Measurements from ENCODE around the gene KSR2. TPM values are rescaled to one million over a fixed set of nuclear protein-coding genes. Genes with fewer than 3 reads are reported as not detected.

The KSR2 gene
- total RNA-seq, 1 experiment from 2014 or later, result 0.06 TPM

DNA sequence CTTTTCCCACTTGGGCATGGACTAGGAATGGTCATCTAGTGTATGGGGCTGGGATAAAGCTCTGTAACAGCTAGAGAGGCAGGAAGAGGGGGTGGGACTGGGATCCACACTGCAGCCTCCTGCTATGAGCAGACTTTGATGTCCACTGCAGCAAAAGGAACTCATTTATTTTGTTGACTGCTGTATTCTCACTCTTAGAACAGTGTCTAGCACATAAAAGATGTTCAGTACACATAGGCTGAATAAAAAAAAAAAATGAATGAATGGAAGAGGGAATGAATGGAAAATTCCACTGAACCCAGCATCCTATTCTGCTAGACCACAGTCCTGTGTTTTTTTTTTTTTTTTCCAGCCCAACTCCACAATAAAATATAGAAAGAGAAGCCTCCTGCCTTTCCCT lies 501.2 kb downstream of the KSR2 start:
- DNase-seq (ENCODE audit: low spot score), result no peak

DNA sequence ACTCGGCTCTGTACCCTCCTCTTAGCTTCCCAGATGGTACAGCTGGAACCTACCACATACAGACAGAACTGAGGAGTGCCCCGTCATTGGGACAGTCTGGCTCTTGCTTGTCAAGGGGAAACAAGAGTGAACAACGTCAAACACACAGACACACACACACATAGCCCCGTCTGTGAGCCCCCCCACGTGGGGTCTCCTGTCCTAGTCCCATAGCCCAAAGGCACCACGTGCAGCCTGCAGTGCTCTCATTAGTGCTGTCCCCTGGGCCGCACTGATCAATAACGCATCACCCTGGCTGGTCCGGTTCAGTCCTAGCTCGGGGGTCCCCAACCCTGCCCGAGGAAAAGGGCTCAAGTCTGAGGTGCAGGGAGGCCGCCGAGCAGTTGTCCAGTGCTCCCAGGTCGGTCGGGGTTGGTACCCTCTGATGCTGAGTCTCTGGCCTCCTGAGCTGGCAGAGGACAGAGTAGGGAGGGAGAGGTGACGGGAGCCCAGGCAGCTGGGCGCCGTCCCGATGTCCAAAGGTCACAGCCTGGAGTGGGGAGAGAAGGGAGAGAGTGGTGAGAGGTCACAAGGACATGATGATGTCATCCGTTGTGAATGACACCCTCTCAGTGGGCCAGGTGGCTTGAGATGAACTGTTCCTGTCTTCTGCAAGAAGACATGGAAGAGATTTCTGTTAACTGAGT lies 502.0 kb downstream of the KSR2 start:
- no peak for DNase-seq (ENCODE audit: low spot score)

GRCh38 chr12:117461732-117462131 lies 507.1 kb downstream of the KSR2 start:
- no peak for DNase-seq (ENCODE audit: low spot score)

GRCh38 chr12:117459229-117459628 lies 509.6 kb downstream of the KSR2 start:
- no peak for DNase-seq (ENCODE audit: low spot score)

DNA sequence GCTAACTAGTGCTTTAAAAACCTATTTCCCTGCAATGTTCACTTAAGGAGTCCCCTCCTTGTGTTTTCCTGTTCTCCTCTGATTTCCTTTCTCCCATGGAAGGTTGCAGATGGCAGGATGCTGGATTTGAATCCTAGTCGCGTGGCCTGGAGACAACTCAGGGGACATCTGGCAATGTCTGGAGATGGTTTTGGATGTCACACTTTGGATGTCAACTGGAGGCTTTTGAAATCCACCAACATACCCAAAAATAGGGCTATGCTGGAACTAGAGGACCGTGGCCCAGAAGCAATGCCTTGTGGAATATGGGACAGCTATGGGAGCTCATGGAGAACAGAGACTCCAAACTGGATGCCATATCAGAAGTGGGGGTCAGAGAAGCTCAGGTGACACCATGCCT lies 511.6 kb downstream of the KSR2 start:
- no peak for DNase-seq (ENCODE audit: low spot score)

- no peak for DNase-seq (ENCODE audit: low spot score)
Observed at GRCh38 chr12:117456076-117456475, 512.7 kb downstream of the KSR2 start.

DNA sequence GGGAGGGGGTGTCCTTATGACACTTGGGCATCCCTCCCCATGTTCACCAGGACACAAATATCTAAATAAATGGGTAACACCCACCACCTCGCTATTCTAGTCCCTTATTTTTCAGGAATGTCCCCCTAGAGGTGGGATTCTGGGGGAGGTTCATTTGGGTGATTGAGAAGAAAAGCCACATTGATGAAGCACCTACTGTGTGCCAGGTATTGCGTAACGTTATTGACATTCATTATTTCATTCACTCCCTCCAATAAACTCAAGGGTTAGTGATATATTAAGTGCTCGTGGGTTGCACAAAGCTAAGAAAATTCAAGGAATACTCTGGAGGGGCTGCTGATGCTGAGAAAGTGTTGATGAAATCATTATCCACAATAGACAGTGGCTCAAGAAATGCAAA lies 514.8 kb downstream of the KSR2 start:
- DNase-seq (ENCODE audit: low spot score), result no peak

DNA sequence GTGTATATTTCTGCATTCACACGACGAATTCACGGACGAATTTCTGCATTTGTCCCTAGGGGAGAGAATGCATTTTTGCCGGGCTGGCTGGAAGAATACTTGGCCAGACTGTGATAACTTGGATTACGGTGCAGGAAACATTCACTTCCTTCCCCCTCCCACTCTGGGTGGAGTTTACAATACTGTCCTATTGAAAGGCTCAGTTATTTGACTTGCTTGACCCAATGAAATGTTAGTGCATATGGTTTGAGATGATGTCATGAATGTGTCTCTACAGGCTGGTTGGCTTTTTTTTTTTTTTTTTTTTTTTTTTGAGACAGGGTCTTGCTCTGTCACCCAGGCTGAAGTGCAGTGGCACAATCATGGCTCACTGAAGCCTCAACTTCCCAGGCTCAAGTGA lies 516.7 kb downstream of the KSR2 start:
- no peak for DNase-seq (ENCODE audit: low spot score)

GRCh38 chr12:117450209-117450608 lies 518.6 kb downstream of the KSR2 start:
- no peak for DNase-seq (ENCODE audit: low spot score)

DNA sequence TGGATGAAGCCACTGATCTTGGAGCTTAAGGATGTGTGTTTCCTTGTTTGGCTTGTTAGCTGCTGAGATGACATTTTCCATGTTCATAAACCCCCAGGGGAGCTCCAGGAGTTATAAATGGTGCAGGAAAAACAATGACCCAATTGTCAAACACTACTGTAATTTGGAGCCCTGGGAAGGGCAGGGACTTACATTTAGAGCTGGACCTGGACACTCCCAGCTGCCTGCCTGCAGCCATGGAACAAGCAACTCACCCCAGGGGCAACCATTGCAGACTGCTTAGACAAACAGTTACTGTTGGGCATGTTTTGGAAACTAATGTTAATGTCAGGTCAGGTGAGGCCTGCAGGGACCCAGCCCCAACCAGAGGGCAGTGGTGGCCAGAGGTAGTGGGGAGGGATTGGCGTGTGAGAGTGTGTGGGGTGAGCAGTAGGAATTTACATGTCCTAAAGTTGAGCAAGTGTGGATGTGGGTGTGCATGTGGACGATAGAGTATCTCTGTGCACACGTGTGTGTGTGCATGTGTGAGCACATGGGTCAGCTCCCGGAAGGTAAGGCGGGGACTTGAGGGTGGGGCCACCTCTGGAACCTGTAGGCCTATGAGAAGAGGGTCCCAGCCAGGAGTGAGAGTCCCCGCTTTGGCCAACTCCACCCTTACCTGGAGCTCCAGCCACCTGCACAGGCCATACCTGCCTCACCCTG lies 521.0 kb downstream of the KSR2 start:
- no peak for DNase-seq (ENCODE audit: low spot score)

DNA sequence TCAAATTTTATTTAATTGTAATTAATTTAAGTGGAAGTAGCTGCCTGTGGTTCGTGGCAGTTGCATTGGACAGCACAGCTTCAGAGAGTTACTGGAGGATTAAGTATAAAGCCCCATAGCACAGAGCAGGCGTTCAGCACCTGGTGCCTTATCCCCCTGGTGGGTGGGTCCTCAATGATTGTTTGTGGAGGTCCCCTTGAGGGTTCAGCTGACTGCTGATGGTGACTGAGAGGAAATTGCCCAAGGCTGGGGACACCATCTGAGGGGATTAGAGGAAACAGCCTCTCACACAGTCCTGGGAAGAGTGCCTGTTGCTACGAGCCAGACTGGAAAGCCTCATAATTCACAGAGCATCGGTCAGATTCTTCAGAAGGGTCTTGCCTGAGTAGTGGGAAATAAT lies 524.0 kb downstream of the KSR2 start:
- DNase-seq (ENCODE audit: low spot score), result no peak

- peak; percentile 21 for DNase-seq (ENCODE audit: low spot score)
Observed at GRCh38 chr12:117441751-117442150, 527.0 kb downstream of the KSR2 start.

DNA sequence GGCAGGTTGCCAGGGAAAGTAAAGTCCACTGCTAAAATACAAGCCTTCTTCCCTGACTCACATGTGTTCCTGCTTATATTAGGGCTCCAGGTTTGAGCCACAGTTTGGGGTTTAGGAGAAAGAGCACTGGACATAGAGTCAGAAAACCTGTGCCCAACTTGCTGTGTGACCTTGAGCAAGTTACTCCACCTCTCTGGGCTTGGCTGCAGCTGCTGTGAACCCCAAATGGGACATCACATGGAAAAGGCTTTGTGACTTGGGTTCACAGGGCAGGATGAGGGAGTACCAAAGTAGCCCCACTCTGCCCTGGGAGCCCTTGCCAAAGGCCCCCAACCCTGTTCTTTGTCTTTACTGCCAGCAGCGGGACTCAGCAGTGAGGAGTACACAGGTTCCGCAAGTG lies 528.4 kb downstream of the KSR2 start:
- no peak for DNase-seq (ENCODE audit: low spot score)

GRCh38 chr12:117439531-117440001 lies 529.2 kb downstream of the KSR2 start:
- DNase-seq (ENCODE audit: low spot score), result no peak

DNA sequence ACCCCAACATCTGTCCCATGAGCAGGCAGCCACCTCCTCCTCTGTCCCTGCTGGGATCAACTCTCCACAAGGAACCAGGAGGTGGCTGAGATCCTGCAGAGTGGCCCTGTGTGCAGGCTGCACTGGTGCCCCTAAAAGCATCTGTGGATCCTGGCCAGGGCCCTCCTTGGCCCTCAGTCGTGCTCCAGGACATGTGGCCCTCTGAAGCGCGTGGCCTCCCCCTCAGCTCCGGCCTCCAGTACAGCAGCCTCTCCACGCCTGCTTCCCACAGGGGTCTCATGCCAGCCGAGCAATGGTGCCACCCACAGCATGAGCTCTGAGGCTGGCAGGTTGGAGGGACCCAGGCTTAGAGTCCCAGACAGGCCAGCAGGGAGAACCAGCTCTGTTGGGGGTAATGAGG lies 530.0 kb downstream of the KSR2 start:
- DNase-seq (ENCODE audit: low spot score), result no peak

DNA sequence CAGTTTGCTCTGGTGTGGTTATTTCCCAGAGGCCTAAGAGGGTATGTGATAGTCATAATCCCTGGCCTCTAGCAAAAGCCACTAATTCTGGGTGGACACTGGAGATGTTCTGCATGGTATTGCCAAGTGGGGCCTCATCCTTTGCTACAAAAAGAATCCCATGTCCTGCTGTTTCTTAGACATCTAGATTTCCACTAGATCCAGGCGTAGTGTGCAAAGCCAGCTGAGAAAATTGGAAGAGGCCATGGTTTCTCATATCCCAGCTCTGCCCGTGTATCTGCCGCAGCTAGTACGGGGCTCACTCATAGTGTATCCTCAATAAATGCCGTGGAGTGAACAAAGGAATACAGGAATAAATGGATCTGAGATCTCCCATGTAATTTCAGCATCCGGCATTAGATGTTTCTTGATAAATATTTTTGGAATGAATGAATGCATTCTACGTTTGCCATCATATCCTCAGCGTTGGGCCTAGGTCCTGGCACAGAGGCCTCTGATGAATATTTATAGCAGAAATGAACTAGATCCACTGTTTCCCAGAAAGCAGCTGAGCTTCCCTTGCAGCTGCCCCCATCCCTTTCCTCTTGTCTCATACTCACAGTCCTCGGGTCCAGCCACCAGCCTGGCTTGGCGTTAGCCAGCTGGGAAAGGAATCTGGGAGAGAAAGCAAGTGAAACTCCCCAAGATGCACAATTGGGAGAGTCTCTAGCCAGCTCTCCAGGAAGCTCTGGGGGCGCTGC lies 531.1 kb downstream of the KSR2 start:
- no peak for DNase-seq (ENCODE audit: low spot score)

GRCh38 chr12:117433878-117434277 lies 534.9 kb downstream of the KSR2 start:
- DNase-seq (ENCODE audit: low spot score), result no peak

DNA sequence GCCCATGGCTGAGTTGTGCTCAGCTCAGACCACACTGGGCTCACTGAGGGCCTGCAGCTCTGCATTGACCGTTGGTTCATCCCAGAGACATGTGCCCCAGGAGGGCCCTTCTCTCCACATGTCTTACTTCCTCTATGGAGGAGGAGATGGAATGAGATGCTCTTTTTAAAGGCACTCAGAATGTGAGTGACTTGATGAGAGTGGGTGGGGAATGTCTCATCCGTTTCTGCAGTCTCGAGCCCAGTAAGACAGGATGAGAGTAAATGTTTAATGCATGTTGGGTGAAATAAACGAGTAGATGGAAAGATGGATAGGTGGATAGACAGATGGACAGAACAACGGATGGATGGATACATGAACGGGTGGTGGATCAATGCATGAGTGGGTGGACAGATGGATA lies 538.5 kb downstream of the KSR2 start:
- DNase-seq (ENCODE audit: low spot score), result no peak

GRCh38 chr12:117427211-117427610 lies 541.6 kb downstream of the KSR2 start:
- DNase-seq (ENCODE audit: low spot score), result no peak

GRCh38 chr12:117421987-117422386 lies 546.8 kb downstream of the KSR2 start:
- no peak for DNase-seq (ENCODE audit: low spot score)

- DNase-seq (ENCODE audit: low spot score), result no peak
Observed at GRCh38 chr12:117421068-117421752, 547.6 kb downstream of the KSR2 start.

DNA sequence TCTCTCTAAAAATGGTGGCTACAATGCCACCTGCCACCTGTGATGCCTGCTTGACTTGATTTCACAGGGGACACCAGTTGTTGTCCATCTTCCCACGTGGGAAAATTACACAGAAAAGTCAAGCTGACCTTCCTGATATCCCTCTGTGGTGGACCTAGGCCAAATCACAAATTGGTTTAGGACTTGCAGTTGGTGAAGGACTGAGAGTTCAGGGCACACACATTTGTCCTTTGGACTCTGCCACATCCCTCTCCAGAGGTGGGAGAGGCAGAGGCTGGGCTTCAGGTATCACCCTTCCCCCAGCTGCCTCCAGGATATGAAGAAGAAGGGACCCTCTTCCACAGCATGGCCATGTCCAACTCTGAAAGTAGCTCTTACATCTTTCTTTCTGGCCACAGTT lies 551.8 kb downstream of the KSR2 start:
- no peak for DNase-seq (ENCODE audit: low spot score)
